Suppressor macrophage treated with lipopolysaccharide for 4 hours (primary cell): Measurements from ENCODE around the gene FABP6.
"Not testable (repeated sequence)": the region's sequence is repeated elsewhere in the genome, so short reads cannot be mapped to it uniquely, and the experiment has no call there.

Source experiments
- DNase-seq: peaks from one replicate; pipeline ENCODE4 v3.0.0-alpha.2; 2020

The FABP6 gene, protein sequence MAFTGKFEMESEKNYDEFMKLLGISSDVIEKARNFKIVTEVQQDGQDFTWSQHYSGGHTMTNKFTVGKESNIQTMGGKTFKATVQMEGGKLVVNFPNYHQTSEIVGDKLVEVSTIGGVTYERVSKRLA

DNA sequence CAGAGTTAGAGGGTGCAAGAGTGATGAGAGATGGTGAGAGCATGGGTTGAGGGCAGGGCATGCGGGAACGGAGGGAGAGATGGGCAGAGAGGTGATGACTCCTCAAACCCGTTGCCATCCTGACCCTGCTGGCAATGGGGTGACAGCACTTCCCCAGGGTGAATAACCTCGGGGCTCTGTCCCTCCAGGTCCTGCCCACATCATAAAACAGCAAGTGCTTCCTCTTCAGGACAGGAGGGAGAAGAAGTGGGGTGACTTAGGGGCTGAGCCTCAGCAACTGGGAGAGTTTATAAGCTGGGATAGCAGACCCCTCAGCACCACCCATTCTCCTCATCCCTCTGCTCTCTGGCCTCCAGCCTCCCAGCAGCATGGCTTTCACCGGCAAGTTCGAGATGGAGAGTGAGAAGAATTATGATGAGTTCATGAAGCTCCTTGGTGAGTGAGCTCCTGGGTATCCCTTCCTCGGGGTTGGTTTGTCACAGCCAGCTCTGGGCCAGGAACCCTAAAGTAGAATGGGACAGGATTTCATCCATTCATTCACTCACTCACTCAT, at the start of gene FABP6:
Gene FABP6 (plus strand): TSS at position 317 of the 553 bp plus-strand sequence. CDS start 52 bp downstream, at position 369.
- DNase-seq = no peak

DNA sequence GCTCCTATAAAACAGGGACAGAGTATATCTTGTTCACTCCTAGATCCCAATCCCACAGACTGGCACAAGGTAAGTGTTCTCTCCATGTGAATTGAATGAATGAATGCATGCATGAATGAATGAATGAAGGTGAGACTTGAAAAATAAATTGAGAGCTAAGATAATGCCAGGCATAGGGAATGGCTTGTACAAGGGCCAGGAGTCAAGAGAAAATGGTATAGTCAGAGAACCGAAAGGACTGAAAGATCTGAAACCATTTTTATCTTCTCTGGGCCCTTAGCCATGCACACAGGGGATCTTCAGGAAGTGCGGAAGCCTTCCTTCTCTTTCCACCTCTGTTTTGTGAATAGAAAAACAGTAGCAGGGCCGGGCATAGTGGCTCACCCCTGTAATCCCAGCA, 48.4 kb upstream of the FABP6 start:
- DNase-seq = no peak

DNA sequence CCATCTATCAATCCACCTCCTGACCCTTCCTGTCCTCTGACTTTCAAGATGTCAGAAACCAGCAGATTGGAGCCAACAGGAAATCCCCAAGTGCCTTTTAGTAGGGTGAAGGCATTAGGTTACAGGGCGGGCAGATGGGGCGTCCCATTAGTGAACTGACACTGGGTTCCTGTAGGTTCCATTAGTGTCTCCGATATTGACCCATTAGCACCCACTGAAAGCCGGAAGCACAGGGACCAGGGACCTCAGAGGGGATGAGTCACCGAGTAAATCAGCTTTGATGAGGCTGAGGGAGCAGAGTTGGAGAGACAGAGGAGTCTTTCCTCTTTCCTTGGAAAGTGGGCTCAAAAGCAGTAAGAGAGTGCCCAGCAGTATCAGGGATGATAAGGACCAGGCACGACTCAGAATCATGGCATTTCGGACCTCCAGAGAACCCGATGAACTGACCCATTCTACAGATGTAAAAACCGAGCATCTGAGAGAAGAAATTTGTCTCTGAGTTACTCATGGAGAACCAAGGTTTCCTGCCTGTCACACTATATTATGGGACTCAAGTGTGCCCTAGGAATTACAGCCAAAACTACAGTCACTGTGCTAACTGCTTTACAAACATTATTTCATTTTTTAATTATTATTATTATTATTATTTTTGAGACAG, 47.2 kb upstream of the FABP6 start:
- no peak for DNase-seq

DNA sequence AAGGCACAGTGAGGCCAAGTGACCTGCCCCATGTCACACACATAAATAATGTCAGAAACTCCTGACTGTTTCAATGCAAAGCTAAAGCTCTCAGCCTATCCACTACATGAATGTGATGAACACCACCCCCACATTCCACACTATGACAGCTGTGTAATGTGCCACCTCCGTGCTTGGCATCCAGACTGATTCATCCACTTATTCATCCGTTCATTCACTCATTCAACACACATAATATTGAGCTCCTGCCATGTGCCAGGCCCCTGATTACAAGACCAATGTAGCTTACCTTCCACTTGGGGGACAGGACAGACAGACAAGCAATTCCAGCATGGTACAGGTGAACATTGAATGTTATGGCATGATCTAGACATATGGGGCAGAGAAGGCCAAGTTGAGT, 46.2 kb upstream of the FABP6 start:
- DNase-seq = no peak

DNA sequence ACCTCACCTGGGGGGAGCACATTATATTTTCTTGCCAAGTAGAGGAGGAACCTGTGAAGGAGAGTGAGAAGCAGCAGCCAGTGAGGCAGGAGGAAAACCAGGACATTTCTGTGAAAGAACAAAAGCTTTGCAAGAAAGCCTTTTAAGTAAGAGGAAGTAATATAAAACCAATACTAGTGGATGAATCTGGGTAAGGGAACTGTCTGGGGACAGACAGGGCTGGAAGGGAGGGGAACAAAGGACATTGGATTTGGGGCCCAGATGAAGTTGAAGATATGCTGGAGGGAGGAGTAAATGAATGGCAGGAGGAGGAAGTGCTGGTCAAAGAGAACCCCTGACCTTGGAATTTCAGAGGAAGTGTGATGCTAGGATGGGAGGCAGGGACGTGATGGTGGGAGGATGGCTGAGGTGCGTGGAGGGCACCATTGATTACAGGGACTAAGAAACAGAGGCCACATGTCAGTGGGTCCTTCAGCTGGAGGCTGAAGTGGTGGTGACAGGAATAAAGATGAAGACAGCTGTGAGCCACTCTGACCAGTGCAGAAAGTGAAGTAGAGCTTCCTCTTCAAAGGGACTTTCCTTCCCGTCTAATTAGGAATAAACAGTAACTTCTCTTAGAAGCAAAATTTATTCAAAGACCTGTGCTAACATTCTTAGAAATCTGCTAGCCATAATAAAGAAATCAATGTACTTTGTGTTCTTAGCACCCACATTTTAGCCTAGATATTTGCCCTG, 43.5 kb upstream of the FABP6 start:
- no peak for DNase-seq

DNA sequence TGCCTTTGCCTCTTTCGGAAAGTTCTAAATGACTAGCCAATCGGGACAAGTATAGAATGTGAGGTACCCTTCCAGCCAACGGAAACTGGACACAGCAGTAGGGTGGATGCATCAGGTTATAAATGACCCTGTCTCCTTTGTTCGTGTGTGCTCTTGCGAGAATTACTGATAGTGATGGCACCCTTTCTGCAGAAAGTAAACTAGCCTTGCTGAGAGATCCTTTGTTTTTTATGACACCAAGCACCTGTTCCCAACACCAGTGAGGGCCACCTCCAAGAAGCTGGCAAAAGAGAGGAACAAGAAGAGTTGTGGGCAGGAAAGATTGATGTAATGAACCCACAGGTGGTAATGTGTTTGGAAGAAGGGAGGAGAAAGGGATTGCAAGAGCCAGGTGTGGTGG, 42.8 kb upstream of the FABP6 start:
- DNase-seq = no peak

DNA sequence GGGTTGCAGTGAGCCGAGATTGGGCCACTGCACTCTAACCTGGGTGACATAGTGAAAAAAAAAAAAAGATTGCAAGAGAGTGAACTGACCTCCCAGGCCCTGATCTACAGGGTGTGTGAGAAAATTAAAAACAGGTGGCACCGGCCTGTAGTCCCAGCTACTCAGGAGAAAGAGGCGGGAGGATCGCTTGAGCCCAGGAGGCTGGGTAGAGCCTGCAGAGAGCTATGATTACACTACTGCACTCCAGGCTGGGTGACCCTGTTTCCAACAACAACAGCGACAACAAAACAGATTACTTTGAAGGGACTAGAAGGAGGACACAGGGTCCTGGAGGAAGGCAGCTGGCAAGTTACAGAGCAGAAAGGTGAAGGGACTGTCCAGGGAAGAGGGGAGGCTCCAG, 42.2 kb upstream of the FABP6 start:
- DNase-seq = no peak

DNA sequence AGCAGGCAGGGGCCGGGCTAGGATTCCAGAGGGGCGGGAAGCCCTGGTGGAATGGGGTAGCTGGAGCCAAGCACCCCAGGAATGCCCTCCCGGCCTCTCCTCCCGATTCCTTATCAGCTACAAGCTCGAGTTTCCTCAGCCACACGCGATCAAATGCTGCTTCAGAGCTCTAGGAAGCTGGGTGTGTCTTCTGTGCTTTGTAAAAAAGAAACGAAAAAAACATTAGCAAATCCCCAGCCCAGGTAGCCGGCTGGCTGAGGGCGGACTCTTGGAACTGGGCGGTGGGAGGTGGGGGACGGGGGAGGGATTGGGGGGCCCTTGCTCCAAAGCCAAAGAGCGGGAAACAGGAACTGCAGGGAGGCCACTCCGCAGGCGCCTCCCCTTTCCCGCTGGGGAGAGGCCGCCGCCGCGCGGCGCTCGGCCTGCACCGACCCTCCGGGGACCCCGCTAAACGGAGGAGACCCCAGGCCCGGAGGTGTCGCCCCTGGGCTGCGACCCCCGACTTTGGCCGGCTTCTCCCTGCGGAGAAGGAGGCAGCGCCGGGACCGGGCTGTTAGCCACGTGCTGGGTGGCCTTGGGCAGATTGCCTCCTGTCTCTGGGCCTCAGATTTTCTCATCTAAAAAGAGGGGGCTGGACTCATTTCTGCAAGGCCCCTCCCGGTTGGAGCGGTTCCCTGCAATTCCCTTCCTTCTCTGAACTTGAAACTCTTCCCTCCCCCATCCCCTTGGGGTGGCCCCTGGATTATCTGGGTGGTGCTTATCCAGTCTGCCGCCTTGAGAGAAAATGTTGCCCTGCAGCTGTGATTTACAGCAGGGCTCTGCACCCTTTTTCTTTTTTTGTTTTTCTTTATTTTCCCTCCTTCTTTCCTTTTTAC, 40.9 kb upstream of the FABP6 start:
- DNase-seq = no peak

DNA sequence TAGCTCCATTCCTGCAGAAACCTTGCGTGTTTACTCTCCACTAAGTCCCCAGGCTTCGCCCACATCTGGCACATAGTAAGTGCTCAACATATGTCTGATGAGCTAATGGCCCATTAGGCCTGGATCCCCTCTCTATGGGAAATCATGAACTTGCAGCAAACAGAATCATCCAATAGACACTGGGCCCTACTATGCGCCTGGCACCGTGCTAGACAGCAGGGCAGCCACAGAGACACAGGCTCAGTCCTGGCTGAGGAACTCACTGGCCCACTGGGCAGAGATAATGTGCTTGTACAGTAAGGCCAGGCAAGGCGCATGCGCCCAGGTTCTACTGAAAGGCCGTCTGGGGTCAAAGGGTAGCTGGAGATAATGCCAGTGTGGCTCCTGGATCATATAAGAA, 36.9 kb upstream of the FABP6 start:
- DNase-seq = no peak

DNA sequence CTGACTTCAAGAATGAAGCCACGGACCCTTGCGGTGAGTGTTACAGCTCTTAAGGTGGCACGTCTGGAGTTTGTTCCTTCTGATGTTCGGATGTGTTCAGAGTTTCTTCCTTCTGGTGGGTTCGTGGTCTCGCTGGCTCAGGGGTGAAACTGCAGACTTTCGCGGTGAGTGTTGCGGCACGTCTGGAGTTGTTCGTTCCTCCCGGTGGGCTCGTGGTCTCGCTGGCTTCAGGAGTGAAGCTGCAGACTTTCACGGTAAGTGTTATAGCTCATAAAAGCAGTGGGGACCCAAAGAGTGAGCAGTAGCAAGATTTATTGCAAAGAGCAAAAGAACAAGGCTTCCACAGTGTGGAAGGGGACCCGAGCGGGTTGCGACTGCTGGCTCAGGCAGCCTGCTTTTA, 36.2 kb upstream of the FABP6 start:
- not testable (repeated sequence) for DNase-seq

DNA sequence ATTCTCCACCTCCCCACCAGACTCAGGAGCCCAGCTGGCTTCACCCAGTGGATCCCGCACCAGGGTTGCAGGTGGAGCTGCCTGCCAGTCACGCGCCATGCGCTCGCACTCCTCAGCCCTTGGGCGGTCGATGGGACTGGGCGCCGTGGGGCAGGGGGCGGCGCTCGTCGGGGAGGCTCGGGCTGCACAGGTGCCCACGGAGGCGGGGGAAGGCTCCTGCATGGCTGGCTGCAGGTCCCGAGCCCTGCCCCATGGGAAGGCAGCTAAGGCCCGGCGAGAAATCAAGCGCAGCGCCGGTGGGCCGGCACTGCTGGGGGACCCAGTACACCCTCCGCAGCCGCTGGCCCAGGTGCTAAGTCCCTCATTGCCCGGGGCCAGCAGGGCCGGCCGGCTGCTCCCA, 35.5 kb upstream of the FABP6 start:
- DNase-seq = not testable (repeated sequence)

DNA sequence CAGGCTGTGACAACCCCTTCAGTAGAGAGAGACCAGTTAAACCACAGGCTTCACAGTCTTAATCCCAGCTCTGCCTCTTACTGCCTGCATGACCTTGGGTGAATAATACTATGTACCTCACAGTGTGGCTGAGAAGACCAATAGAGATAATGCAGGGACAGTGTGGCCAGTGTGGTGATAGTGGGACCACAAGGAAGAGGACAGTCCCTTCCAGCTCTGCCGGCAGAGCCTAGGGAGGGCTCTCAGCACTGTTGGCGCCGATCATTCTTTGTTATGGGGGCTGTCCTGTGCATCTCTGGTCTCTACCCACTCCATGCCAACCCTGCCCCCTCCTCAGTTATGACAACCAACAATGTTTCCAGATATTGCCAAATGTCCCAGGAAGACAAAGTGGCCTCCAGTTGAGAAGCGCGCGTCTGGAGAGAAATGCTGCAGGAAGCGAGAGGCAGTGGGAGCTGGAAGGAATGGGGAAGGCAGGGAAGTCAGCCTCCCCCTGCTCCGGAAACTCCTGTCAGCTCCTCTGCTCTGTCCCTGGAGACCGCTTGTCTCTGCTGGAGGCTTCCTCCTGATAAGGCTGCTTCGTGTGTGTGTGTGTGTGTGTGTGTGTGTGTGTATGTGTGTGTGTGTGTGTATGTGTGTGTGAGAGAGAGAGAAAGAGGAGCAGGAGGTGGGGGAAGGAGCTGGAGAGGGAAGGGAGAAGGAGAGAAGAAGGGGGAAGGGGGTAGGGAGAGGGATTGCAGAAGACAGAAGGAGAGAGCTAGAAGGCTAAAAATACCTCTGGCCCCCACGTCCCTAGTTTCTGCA, 31.8 kb upstream of the FABP6 start:
- DNase-seq = no peak

DNA sequence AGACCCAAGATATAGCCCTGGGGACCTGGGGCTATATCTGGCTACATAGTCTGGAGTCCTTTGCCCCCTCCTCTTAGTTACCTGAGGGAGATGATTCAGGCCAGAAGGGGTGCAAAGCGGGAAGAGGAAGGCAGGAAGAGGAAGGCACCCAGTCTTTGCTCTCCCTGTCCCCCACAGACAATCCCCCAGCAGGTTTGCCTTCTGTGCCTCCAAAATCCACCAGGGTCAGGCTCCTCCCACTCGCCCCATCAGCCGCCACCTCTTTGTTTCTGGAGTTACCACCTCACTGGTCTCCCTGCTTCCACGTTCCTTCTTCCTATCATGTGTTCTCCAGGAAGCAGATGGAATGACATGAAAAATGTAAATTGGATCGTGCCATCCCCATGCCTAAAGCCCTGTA, 31.2 kb upstream of the FABP6 start:
- no peak for DNase-seq

DNA sequence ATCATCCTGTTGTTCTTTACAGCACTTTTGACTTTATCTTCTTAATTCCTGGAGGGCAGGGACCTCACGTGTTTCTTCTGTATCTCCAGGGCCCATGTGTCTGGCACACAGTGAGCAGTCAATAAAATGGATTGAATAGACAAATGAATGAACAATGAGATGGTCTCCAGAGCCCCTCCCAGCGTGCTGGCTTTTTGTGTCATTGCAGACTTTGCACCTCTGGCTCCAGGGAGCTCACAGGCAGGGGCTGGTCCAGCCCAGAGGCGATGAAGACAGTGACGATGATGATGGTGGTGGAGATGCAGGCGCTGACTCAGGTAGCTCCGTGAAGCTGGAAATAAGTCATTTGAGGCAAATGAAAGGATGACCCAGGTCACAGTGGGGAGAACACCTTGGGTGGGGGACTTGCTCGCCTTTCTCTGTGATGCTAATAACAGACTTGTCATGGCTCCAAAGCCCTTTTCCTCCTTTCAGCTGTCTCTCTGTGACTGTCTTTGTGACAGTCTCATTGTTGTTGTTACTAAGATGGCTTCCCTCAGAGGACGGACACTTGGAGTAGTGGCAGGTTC, 30.4 kb upstream of the FABP6 start:
- DNase-seq = no peak

DNA sequence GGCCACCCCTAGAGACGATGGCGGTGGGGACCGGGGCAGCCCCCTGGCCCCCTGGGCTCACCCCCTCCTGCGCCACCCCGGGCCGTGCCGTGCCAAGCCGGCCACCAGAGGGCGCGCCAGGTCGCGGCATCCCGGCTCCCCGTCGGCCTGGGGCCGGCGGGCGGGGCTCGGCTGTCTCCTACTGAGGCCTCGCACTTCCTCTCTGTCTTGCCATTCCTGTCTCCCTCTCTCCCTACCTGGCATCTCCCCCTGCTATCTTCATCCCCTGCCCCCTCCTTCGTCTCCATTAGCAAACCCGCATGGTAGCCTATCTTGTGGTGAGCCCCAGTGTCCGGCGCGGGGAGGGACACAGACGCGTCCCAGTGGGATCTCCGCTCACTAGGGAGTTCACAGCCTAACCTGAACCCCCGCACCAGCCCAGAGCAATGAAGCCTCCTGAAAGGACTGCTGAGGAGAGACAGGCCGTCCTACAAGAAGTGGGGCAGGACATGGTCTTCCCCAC, 29.8 kb upstream of the FABP6 start:
- peak; percentile 80 for DNase-seq

DNA sequence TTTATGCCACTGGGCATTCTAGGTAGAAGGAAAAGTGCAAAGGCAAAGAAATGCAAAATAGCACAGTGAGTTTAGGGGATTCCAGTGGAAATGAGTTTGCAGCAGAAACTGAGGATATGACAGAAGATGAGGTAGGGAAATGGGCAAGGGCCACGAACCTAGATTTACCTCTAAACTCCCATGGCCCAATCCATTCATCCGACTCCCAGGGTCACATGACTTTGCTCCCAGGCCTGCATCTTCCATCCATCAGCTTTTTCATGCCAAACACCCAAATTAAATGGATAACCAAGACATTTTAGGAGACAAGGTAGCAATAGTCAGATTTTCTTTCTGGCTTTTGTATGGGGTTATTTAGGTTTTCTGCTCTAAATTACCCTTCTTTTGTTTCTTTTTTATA, 22.2 kb upstream of the FABP6 start:
- no peak for DNase-seq

DNA sequence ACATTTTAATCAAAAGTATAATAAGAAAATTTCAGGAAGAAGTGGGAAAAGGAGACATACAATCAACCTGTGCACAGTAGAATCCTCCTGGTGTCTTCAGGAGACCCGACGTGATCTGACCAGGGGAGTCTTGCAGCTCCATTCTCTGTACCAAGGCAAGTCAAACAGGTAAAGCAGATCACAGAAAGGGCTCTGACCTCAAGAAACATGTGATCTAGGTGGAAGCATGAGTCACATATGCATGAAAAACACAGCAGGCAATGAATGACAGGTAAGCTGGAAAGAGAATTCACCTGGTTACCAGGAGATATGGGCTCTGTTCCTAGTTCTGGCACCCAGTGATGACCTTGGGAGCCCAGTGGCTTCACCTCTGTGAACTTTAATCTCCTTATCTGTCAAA, 19.4 kb upstream of the FABP6 start:
- no peak for DNase-seq

DNA sequence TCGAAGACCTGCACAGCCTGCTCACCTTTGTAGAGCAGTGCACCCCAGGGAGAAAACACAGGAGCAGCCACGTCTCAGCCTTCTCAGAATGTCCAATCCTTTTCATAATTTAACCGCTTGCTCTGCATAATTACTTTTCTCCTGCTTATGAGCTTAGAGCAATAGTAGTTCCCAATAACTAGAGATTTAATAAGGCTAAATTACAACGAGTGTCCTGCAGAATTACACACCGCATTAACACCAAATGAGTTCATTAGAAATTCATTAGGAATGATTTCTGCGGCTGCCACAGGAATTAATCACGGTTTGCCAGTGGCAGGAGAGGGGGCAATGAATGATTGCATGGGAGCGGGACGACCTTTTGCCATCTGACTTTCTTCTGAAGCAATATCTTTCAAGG, 18.7 kb upstream of the FABP6 start:
- no peak for DNase-seq

DNA sequence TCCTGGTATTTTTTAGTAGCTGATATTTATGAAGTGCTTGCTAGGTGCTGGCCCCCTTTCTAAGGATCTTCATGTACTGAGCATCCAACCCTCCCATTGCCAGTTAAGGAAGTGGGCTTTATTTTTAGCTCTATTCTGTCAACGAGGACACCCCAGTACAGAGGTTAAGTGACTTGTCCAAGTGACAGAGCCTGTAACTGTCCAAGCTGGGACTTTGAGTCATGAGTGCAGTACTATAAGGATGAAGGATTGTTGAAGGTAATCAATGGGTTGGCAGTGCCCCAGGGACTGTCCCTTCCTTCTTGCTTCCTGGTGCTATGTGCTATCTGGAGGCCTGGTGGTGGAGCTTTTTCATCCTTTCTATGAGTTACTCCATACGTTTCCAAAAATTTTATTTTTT, 18.0 kb upstream of the FABP6 start:
- no peak for DNase-seq

DNA sequence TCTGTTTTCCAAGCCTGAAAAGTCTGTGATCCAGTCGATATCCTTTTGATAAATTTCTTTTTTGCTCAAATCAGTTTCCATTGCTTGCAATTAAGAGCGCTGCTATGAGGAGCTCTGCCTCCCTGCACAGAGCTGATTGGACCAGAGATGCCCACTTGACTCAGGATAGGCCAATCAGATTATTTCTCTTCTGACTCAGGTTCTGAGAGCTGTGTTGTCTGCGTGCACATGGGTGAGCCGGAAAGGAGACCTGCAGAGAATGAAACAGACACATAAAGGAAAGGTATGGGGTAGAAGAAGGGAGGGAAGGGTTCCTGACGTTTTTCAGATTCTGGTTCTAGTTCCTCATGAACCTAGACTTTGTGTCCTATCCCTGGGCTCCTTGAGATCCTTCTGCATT, 15.8 kb upstream of the FABP6 start:
- no peak for DNase-seq

DNA sequence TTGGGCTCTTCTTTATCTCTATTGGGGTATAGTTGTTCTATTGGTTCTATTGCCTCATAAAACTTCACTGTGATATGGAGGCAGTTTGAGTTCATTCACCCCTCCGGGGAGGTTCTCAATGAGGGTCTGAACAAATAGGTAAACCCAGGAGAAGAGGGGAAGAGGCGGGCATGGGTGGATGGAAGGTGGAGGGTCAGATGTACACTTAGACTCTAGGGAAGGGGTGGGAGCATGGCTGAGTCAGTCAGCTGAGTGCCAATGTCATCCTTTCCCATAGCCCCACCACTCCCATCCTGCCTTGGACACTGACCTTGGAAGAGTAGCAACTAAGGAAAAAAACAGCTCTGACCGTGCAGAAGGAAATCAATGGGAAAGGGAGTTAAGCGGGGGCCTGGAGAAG, 9.9 kb upstream of the FABP6 start:
- no peak for DNase-seq

DNA sequence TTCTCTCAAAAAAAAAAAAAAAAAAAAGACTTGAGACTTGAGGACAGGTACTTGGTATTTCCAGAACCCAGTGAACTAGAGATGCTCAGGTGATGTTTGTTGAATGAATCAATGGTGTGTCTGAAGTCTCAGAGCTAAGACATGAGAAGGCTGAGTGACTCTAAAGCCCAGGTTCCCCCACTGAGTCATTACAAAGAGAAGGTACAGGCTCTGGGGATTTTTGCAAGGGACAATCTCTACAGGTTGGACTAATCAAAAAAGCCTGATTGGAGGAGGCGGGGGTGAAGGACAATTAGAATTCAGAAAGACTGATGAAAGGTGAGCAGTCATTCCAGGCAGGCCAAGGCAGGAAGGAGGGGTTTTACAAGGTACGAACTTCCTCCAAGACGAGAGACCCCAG, 8.2 kb upstream of the FABP6 start:
- no peak for DNase-seq
